GM19455 (cell line): ENCODE data around the gene MET.
A peak's percentile ranks its signal among the peaks of the same experiment; 100 is the strongest.

Experiments used
- ATAC-seq: cut with Tn5 transposase; IDR thresholded peaks from one replicate; pipeline ENCODE4 v1.9.1; 2021; ENCODE audit not compliant: unreplicated experiment

Gene MET

GRCh38 chr7:116663744-116664143 is 8.3 kb upstream of the MET start:
- no peak for ATAC-seq

DNA sequence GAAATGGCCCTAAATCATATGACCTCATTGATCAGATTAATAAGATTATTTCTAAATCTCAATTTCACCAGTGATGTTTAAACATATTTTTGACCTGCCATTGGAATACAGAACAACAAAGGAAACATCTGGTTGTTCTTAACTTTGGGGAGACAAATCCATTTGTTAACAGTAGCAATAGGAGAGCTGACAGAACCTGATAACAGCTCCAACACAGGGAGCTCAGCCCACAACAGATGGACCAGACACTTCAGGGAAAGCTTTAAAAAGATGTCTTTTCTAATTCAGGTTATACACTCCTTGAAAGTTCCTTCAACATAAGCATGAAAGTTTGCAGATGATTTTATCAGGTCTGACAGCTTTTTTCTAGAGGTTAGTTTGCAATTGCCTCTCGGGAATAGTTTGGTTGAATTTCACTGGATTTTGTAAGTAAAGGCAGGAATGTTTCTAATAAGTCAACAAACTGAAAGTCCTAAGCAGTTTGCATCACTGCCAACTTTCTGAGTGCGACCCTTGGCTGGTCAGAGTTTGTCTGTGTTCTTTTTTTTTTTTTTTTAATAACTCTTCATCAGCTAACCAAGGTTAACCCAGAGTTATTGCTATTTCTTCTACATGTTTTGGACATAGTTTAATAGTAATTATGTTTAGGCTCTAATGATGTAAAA is 6.5 kb upstream of the MET start:
- ATAC-seq: no peak

- ATAC-seq: no peak
These were observed 2.2 kb upstream of the MET start for GRCh38 chr7:116669769-116670168.

DNA sequence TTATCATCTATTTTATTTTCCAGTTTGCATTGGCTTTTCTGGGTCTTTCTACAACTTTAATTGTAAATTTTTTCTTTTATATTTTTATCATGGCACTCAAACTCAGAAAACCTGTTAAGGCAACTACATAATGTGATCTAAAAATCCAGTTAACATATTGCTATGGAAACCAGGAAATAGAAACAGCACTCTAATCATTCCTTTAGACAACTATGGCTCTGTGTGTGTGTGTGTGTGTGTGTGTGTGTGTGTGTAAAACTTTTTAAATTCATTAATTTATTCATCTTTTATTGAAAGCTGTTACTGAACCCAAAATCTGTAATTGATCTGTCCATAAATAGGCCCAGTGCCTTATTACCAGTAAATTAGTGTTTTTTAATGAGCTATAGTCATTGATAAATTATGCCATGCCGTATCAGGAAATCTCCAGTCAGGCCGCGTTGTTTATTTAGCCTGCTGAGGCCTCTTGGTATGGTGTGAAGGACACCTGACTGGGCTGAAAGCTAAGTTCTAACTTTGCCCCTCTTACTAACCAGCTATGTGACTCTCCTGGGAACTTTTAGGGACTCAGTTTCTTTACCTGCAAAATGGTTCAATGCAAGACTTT is 1.5 kb upstream of the MET start:
- no peak for ATAC-seq

- ATAC-seq: no peak
These were observed 885 bp upstream of the MET start for GRCh38 chr7:116671111-116671510.

DNA sequence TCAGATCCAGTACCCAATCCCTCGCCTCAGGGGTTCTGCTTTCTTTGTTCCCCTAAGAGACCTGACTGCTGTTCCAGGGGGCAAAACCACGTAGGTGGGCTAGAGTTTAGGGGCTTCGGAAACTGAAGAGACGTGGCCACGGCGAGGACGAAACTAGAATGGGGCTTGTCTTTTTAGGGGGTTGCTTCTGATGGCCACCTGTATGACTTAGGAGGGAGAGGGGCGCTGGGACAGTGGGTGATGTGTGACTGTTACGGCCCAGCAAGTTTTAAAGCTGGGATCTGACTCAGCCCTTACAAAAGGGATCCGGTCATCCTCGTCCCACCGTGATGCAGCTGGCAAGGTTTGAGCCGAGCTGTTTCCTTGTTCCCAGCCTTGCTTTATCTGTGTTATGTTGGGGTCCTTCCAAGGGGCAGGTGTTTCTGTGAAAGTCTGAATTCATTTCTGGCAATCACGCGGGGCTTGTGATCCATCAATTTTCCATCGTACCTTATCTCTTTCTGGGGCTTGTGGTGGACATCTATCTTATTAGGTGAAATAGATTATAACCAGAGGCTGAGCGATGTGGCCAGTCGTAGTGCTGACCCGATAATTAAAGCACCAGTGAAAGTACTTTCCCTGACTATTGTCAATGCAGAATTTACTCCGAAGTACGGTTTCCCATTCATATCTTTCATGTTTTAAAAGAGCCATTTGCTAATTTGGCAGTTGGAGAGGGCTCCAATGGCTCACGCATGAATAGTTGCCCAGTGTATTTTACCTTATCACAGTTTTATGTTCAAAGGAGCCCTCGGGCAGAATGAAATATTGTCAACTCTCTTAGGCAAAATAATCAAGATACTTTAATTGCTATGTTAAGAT is 830 bp downstream of the MET start:
- no peak for ATAC-seq

- ATAC-seq: no peak
These were observed 1.5 kb downstream of the MET start for GRCh38 chr7:116673457-116673865.

GRCh38 chr7:116674508-116675173 is 2.6 kb downstream of the MET start:
- no peak for ATAC-seq

GRCh38 chr7:116675812-116676355 is 3.9 kb downstream of the MET start:
- no peak for ATAC-seq

- ATAC-seq: no peak
These were observed 6.8 kb downstream of the MET start for GRCh38 chr7:116678780-116679179.

- ATAC-seq: peak; percentile 45
These were observed 7.5 kb downstream of the MET start for GRCh38 chr7:116679500-116679899.

DNA sequence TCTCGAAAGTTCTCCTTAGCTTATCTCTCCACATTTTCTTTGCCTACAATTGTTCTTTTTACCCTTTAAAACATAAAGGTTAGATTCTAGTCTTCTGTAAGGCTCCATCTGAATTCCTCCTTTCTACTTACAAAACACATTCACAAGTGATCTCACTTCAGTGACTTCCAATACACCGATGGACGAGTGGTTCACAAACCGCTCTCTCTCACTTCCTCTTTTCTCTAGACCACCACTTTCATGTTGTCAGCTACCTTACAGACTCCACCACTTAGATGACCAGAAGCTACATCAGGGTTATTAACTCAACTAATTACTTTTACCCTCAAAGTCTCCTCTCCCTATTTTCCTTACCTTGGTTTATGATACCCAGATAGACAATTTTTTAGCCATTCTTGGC is 11.8 kb downstream of the MET start:
- ATAC-seq: peak; percentile 100

DNA sequence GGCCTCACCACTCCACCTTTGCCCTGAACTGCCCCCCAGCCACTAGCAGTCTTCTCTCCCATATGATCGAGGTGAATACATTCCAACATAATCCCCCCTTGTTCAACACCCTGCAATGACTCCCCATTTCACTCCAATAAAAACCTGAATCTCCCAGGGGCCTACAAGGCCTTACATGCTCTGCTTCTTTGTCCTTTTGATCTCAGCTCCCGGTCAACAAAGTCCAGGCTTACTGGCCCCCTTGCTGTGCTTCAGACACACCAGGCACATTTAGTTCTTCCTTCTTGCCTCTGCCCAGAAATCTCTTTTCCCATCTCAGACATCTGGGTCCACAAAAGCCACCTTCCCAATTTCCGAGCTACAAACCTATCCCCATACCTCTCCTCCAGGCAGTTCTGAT is 14.0 kb downstream of the MET start:
- no peak for ATAC-seq

- ATAC-seq: no peak
These were observed 14.9 kb downstream of the MET start for GRCh38 chr7:116686812-116687419.

GRCh38 chr7:116687801-116688201 is 15.8 kb downstream of the MET start:
- ATAC-seq: no peak

DNA sequence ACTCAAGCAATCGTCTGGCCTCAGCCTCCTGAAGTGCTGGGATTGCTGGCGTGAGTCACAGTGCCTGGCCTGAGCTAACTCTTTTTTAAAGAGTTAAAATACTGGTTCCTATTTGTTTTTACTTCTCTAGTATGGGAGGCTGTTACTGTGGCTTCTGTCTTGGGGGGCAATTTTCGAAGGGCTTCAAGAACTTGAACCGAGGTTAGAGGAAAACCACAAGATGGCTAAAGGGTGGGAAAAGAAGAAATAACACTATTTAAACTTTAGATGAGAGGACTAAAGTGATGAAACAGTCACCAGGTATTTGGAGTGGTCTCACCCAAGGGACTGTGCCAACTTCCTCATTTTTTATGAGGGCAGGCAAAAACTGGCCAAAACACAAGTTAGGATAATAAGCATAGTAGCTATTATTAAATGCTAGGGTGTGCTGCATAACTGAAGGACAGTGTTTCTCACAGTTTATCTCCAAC is 17.8 kb downstream of the MET start:
- no peak for ATAC-seq

DNA sequence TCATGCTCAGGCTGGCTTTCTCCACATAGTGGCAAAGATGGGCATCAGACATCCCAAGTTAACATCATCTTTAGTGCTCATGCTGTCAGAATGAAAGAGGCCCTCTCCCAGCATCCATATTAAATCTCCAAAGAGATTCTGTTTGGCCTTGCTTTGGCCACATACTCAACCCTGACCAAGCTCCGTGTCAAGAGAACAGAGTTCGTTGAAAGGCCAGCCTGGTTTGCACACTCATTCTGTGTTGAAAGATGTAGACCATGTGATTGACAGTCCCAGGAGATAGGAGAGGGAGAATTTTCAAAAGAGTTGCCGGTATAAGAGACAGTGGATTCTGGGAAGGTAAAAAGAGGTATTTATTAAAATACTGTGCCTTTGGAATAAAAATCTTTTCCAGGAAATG is 19.7 kb downstream of the MET start:
- ATAC-seq: no peak

GRCh38 chr7:116692401-116693308 is 20.7 kb downstream of the MET start:
- no peak for ATAC-seq

- no peak for ATAC-seq
These were observed 24.7 kb downstream of the MET start for GRCh38 chr7:116696707-116697106.

DNA sequence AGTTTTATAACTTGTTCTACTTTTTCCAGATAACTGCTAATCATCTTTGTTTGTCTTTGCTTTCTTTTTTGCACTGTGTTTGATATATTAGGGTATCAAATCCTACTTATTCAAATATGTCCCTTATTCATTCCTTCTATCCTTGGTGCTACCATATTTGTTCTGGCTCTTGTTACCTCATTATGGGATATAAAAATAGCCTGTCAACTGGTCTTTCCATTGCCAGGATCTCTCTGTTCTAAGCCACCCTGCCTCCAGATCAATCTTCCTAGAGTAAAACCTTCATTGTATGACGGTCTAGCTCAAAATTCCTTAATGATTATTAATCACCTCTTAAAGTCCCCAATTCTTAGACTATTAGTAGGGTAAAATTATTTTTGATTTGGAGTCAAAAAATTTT is 25.2 kb downstream of the MET start:
- no peak for ATAC-seq
